TTC549 (cell line): ENCODE results near the gene DCLK3.

Source experiments
- FAIRE-seq: peaks from 2 replicates; lab custom pipeline; 2012; peaks lifted over from hg19 to GRCh38; lab: Jason Lieb, UNC

The DCLK3 gene, protein sequence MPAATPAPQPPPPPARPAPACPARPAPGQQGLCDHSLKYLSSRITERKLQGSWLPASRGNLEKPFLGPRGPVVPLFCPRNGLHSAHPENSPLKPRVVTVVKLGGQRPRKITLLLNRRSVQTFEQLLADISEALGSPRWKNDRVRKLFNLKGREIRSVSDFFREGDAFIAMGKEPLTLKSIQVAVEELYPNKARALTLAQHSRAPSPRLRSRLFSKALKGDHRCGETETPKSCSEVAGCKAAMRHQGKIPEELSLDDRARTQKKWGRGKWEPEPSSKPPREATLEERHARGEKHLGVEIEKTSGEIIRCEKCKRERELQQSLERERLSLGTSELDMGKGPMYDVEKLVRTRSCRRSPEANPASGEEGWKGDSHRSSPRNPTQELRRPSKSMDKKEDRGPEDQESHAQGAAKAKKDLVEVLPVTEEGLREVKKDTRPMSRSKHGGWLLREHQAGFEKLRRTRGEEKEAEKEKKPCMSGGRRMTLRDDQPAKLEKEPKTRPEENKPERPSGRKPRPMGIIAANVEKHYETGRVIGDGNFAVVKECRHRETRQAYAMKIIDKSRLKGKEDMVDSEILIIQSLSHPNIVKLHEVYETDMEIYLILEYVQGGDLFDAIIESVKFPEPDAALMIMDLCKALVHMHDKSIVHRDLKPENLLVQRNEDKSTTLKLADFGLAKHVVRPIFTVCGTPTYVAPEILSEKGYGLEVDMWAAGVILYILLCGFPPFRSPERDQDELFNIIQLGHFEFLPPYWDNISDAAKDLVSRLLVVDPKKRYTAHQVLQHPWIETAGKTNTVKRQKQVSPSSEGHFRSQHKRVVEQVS

DNA sequence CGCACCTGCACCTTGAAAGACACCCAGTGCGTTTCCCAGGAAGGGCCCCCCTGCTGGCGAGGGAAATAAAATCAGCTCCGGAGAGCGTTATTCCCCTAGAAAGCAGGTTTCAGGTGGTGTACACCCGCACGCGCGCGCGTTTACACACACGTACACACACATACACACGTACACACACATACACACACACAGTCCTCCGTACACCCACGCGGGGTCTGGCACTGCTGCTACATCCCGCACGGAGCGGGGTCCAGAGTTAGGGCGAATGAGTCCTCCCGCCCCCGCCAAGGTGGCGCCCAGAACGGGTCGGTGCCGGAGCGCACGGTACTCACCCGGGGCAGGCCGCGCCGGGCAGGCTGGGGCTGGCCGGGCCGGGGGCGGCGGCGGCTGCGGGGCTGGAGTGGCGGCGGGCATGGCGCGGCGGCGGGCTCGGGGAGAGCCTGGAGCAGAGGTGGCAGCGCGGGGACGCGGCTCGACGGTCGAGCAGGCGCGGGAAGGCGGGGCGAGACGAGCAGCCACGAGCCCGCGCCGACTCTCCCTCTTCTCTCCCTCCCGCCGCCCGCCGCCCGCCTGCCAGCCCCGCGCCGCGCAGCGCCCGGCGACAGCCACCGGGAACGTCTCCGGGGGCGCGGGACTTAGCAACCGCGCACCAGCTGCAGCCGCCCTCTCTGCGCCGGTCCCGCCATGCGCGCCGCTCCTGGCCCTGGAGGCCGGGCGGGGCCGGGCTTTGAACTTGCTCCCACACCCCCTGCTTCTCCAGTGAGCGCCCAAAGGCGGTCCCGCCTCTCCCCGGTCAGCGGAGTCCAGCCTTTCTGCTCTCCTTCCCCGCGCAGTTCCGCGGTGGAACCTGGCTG lies at the start of gene DCLK3:
DCLK3 (minus strand) TSS at position 704 of the 854 bp plus-strand sequence; CDS start at position 414, 290 bp downstream.
- FAIRE-seq = no peak

DNA sequence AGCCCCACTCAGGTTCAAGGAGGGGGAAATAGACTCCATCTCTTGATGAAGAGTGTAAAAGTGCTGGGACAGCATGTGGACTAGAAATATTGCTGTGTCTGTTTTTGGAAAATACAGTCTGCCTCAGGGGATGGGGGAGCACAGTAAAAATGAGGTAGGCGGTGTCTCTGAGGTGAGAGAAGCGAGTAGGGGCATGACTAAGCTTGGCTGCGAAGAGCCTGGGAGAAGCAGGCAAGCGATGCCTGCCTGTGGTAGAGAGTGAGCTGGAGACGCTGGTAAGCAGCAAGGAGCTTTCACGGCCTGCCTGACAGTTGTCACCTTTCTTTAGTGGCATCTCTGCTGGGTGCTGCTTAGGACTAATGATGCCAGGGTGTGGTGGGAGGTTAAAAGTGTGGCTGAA lies 49.0 kb upstream of the DCLK3 start:
- no peak for FAIRE-seq

DNA sequence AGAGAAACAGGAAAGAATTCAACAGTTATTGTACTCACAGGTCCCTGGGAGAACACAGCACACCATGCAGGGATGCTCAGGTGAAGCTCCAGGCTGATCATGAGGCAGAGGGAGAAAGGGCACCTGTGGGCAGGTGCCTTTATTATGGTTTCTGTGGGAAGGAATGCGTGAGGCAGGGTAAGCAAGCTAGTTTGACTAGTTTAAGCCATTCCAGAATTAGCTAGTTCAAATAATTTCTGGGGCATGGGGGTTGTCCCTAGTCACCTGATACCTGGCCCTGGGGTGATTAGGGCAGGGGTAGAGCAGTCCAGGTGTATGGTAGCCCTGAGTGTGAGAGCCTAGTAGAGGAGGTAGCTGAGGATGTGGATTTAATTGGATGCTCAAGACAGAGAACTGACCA lies 47.9 kb upstream of the DCLK3 start:
- no peak for FAIRE-seq

DNA sequence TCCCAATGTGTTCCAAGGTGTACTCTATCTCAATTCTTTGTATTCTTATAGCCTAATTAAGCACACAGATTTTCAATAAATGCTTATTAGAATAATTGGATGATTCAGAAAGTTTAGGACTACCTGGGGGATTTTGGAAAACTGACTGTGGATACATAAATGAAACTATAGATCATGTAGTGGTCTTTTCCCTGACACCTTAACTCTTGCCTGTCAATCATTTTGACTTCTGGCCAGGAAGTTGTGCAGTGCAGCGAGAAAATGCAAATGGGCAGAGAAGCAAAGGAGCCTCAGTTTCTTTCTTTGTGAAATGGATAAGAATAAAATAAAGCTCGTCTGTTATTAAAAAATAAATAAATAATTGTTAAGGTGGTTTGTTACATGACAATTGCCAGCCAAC lies 47.4 kb upstream of the DCLK3 start:
- no peak for FAIRE-seq

DNA sequence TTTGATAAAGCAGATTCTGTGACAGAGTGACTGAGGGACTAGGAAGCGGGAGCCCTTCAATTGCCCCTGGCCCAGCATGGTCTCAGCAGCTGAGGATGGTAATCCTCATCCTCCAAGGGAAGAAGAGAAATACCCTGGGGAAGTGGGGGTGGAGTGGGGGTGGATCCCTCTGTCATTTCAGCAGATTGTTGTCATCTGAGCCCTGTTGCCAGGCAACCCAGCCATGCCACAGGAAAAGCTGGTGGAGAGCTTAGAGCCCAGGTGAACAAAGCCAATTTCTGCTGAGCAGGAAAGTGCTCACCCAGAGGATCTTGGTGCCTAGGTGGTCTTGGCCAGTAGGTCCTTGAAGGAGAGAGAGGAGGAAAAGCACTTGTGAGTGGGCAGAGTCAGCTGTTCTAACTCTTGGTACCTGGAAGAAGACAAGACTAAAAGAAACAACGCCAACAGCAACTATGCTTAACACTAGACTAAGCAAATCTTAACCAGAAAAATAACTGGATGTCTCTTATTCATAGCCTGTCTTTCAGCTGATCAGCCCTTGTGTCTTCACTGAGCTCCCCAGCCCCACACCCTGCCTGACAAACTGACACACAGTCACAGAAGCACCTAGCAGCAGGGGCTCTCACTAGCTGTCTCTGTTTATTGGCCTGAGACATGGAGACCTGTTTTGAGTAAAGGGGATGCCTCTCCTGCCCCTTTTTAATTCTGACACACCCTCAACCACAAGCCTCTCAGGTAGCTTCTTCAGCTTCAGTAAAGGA lies 40.1 kb upstream of the DCLK3 start:
- FAIRE-seq = no peak

DNA sequence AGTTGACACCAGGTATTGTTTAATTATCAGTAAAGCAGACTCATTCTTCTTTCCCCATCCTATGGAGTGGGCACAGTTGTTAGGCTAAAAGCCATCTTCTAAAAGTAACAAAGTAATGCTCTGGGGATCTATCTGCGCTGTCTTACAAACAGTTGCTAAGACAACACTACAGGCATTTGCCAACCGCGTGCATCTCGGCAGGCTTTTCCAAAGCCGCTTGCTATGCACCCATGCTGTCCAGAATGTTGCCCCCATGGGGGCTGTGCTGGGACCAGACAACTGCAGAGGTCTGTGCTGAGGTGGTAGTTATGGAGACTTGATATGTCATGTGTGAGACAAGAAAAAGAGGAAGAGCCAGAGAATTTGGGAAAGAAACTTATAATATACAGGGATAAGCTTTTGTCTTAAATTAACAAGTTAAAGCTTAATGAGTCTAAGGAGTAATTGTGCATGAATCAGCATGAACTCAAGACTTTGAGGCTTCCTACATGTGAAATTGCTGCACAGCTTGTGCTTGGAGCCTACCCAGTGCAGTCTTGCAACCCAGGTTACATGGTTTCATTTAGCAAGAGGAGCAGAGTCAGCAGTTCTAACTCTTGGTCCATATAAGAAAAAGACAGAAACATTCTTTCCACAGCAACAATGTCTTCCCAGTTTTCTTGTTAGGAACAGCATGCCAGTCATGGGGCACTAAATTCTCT lies 38.9 kb upstream of the DCLK3 start:
- no peak for FAIRE-seq

DNA sequence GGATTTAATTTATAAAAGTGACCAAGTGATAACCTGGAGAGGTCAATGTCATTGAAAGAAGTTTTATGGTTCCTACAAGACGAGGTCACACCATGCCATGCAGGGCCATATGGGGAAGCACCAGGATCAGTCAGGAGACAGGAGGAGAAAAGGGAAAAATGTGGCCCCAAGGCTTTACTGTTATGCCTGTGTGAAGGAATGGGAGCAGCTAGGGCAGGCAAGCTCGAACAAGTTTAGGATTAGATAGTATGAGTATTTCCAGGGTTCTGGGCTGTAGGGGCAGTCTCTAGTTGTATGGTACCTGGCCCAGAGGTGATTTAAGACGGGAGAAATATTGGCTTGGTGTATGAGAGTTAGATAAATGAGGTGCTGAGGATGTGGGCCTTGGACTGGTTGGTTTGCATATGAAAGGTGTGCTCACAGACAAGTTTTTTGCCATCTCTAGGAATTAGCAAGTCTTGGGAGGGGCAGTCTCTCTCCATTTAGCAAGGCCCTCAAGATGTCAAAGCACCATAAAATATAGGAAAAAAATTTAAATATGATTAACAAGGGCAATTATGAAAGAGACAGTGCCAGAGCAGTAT lies 36.3 kb upstream of the DCLK3 start:
- FAIRE-seq = no peak

DNA sequence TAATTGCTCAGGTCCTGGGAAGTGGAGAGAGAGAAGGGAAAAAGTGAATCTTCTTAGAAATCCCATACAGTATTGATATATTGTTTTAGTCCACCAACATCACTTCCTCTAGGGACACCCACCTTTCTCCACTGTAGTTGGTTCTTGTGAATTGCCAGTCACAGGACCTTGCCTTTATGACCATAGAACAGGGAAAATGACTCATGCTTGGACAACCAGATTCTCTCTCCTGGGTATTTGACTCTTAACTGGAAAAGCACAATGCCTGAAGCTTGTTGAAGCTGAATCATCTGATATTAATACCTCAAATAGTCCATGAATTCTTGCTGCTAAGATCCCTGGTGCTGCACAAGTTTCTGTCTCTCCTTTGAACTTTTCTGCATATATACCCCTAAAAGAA lies 32.5 kb upstream of the DCLK3 start:
- no peak for FAIRE-seq

DNA sequence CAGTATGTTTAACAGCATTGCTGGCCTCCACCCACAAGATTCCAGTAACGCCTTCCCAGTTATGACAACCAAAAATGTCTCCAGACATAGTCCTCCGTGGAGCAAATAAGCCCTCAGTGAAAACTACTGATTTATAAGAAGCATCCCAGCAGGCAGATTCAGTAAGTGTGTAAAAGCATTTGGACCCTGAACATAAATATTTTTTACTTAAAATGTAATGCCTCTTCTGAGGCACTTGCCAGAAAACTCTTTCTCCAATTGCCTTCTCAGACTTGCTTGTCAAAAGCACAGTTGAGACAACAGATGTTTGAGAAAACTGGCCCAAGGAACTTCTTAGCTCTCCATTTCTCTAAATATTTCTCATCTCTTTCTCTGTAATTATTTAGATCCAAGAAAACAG lies 31.8 kb upstream of the DCLK3 start:
- no peak for FAIRE-seq

DNA sequence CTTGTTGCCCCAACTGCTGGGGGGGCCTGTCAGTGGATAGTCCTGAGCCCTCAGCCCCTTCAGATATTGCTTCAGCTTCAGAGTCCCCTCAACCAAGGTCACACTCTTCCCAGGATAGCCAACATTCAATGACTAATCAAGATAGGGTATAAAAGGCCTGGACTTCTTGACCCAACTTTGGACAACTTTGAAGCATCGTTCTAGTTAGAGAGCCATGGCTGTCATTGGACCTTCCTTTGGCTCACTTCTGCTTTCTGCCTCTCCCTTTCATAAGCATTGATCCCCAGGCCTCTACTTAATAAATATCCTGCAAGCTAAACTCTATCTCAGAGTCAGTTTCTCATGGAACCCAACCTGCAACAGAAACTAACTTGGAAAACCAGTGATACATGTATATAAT lies 31.3 kb upstream of the DCLK3 start:
- FAIRE-seq = no peak

DNA sequence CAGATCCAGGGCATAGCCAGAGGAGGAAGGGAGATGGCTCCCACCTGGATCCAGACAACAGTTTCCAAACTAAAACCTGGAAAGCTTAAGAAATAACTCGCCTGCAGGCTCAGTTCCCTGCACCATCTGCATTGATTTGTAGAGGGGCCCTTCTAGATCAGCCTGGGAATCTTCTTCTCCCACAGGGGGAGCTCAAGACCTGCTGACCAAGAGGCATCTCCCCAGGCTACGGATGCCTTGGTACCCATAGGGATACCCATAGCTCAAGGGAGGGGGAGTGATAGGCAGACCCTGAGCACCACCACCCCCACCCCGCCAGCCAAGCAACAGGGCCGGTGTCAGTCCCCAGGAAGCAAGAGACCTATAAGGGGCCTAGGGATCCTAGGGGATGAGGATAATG lies 28.0 kb upstream of the DCLK3 start:
- no peak for FAIRE-seq

DNA sequence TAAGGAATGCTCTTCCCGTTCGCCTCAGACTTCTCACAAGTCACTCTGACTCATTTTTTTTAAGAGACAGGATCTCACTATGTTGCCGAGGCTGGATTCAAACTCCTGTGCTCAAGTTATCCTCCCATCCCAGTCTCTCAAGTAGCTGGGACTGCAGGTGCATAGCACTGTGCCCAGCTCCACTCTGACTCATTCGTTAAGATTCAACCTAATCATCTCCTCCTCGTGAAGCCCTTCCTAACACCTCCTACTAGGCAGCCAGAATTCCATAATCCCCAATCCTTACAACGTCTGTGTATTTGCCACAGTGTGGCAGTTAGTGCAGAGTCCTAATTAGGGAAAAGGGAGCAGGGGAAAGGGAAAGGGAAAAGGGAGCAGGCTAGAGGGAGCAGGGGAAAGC lies 26.4 kb upstream of the DCLK3 start:
- no peak for FAIRE-seq

DNA sequence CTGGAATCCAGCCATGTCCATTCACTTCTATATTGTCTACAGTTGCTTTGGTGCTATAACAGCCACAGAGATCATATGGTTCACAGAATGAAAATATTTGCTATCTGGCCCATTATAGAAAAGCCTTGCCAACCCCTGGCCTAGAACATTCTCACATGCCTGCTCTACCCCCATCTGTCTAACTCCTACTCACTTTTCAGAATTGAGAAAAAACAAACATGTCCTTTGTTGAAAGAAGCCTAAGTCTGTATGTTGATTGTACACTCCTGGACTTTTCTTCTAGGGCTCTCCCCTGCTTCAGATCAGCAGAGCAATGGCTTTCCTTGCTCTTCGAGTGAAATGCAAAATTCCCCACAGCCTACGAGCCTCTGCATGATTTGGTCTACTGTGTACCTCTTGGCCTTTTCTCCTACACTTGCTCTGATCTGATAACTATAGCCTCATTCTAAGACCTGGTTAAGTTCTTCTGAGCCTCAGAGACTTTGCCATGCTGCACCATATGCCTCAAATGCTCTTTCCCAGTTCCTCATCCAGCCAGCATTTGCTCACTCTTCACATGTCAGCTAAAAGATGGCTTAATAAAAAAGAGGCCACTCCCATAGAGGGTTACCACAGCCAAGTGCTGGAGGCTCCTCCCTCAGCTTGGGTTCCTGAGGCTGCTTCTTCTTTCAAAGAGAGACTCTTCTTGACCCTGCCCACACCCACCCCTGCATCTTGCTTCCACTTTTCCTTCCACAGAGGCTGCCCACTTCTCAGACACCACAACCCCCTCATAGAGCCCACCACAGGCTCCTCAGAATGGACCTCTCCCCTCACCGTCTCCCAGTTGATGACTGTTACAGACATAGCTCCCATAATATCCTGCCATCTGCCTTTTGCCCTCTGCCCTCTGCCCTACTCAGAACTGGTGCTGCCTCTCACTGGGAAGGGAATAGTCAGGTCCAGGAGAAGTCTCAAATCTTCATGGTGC lies 22.9 kb upstream of the DCLK3 start:
- FAIRE-seq = no peak

DNA sequence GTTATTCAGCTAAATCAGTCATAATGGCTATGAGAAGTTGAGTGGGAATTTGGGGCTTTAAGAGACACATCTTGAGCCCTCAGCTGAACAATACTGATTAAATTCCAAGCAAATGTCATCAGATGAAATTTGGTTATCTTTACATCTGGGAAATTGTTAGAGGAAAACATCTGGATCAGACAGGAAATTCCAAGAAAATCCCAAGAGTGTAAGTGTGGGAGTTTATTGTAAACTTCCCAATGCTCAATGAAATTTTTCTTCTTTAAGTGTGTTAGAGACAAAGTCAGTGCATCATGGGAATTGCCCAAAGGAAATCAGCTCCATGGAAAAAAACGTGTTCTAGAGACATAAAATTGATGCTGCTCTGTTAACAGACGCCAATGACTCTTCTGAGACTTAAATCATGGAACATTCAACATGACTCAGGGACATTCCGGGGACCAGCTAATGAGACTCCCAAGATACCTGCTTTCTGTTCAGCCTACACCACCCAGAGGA lies 19.8 kb upstream of the DCLK3 start:
- FAIRE-seq = no peak

DNA sequence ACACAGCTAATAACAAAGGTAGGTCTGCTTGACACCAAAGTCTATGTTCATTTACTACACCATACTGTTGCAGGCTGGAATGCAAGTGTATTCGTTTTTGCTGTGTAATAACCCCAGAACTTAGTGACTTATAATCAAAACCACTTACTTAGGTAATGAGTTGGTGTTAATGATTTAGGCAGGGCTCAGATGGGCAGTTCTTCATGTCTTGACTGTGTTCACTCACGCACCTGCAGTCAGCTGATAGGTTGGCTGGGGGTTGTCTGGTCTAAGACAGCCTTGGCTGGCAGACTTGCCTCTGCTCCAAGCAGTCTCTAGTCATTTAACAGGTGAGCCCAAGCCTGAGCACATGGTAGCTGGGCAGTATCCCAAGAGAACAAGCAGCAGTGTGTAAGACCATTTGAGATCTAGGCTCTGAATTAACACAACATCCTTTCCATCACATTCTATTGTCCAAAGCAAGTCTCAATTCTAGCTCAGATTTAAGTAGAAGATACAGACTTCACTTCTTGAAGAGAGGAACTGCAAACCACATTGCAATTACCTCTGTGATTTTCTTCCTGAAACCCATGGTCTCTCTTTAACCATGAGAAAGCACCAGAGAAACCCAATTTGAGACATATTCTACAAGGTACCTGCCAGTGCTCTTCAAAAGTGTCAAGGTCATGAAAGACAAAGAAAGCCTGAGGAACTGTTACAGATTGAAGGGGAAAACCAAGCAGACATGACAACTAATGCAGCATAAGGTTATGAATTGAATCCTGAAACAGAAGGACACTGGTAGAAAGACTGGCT lies 13.3 kb upstream of the DCLK3 start:
- no peak for FAIRE-seq

DNA sequence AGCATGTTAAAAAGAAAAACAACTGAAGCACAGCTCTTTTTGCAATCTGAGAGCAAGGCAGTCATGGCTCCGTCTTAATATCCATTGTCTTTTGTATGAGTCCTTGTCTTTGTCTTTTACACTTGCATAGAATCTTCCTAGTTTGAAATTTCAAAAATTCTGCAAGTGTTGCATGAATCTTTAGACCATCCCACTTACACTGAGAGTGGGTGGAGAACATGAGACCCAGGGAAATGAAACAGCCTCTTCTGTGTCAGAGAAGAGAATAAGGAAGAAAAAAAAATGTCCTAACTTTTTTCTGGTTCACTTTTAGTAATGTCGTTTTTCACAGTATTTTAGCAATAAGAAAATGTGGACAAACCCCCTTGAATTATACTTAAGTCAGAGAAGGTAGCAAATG lies 12.1 kb upstream of the DCLK3 start:
- no peak for FAIRE-seq

DNA sequence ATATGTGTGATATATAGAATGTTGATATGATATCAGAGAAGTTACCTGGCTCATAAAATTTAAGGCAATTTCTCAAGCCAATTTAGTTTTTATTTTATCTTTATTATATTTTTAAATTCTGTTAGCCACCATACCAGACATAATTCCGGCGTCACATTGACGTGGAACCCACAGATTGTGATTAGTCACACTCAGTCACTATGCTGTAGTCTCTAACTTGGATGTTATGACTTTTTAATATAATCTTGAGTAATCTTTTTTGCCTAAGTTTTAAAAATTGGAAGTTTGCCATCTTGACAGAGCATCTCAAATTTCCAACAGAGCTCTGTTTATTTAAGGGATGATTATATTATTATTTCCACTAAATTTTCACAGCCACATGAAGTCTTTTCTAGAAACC lies 9.7 kb upstream of the DCLK3 start:
- FAIRE-seq = no peak

DNA sequence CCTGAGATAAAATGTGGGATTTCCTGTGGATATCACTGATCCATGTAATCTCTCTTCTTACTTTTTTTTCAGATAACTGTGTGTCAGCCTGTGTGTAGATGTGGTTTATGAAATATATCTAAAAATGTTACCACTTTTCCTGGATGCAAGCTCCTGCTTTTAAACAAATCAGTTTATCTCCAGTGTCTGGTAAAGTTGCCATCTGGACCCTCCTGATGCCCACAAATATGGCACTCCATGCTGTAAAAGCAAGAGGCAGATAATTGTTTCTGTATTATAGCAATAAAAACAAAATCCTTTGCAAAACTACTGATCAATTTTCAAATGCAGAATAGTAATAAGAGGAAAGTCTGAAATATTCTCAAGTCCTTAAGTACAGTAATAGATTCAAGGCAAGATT lies 7.6 kb upstream of the DCLK3 start:
- FAIRE-seq = no peak

DNA sequence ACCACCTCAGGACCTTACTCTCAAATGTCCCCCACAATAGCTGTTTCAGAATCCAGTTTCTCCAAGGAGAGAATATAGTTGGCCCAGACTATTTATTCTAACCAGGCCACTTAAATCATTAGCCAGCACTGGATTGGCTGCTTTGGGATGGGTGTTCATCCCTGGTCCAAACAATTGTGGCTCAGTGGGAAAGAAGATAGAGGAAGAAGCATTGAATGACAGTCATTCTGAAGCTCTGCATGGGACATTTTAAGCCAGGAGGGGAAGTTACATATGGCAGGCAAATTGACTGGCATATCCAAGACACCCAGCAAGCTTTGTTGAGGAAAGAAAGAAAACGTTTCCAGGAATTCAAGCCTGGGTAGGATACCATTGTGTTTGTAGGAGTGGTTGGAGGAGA lies 5.6 kb upstream of the DCLK3 start:
- no peak for FAIRE-seq
